Measurements from ENCODE around the gene PHACTR1. TPM values are rescaled to one million over a fixed set of nuclear protein-coding genes. Genes with fewer than 3 reads are reported as not detected.

The PHACTR1 gene
- total RNA-seq, 1 donor from 2014 or later = 85.9 TPM

DNA sequence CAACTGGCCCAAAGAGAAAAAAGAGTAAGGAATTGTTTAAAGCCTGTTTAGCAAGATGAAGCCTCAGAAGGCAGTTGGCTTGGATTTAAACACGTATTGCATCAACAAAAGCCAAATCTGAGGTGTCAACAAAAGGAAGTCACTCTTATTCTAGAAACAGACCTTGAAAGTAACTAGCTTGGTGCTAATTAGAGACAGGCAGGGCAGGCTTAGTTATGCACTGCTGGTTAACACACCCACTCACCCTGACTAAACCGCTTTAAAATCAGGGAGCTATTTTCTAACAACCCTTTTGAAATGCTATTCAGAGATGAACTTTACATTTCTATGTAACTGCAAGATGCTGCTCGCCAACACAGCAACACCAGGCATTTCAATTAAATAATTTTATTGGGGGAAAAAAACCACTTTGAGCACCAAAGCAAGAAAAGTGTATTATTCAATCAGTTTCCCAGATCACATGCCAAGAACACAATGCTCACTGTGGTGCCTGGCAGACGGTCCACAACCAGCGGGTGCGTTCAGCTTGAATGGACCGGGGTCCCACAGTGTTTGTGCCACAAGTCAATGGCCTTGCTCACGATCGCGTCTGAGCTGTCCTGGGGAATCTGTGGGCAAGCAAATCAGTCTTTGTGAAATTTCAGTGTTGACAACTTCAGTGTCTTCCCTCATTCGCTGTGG, 588.2 kb downstream of the PHACTR1 start:
- intact Hi-C loops (cut with micrococcal nuclease) = no loop called here
- Histone ChIP-seq H3K27ac (replicated peaks) (peak overlapping the region; percentile 71), H3K4me3 (no peak overlapping the region), H3K4me1 (peaks cover 57% of the 10 kb centered on the region), H3K9me3 (replicated peaks) (no peaks in the 10 kb centered on the region), H3K27me3 (ENCODE audit: low read depth) (no peaks in the 10 kb centered on the region), H3K36me3 (peaks cover 50% of the 10 kb centered on the region)
- DNase-seq = no peak
- TF ChIP-seq, protein P1, sequence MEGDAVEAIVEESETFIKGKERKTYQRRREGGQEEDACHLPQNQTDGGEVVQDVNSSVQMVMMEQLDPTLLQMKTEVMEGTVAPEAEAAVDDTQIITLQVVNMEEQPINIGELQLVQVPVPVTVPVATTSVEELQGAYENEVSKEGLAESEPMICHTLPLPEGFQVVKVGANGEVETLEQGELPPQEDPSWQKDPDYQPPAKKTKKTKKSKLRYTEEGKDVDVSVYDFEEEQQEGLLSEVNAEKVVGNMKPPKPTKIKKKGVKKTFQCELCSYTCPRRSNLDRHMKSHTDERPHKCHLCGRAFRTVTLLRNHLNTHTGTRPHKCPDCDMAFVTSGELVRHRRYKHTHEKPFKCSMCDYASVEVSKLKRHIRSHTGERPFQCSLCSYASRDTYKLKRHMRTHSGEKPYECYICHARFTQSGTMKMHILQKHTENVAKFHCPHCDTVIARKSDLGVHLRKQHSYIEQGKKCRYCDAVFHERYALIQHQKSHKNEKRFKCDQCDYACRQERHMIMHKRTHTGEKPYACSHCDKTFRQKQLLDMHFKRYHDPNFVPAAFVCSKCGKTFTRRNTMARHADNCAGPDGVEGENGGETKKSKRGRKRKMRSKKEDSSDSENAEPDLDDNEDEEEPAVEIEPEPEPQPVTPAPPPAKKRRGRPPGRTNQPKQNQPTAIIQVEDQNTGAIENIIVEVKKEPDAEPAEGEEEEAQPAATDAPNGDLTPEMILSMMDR (IDR thresholded peaks at IDR 0.05; ENCODE audit: borderline replicate concordance) = no peak

DNA sequence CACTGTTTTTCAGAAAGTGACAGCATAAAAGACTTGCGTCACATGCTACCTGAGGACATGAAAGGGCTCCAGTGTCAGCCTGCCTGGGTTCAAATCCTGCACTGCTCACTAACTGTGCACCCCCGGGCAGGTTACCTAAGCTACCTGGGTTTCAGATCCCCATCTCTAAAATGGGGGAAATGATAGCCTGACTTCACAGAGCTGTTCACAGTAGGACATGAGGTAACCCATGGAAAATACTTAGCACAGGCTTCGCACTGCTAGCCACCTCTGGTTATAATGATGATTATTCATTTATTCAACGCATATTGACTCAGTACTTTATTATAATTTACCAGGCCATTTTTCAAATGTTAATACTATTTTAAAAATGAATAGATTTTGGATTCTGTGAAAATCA, 588.7 kb downstream of the PHACTR1 start:
- Histone ChIP-seq H3K27me3 (ENCODE audit: low read depth) (no peaks in the 10 kb centered on the region), H3K27ac (replicated peaks) (no peak overlapping the region), H3K36me3 (peaks cover 55% of the 10 kb centered on the region), H3K4me1 (peaks cover 61% of the 10 kb centered on the region), H3K9me3 (replicated peaks) (no peaks in the 10 kb centered on the region), H3K4me3 (no peak overlapping the region)
- DNase-seq = no peak
- TF ChIP-seq, protein P1 (IDR thresholded peaks at IDR 0.05; ENCODE audit: borderline replicate concordance) = no peak
- intact Hi-C loops (cut with micrococcal nuclease) = no loop called here

DNA sequence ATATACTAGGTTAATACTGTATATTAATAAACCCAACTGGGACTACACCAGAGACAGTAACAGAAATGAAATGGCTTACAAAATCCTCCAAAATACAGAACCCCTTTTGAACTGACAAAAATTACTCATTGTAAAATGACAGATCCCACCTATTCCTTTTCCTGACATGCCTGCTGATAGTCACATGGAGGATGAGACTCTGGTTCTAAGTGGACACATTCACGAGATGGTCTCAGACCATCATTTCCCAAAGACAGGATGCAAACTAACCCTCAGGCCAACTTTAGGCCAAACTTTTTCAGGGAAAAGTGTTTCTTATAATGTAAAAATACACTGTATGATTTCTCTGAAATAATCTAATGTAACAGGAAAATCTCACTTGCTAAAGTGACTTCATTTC, 589.2 kb downstream of the PHACTR1 start:
- peaks cover 61% of the 10 kb centered on the region for H3K4me1 ChIP-seq
- peaks cover 60% of the 10 kb centered on the region for H3K36me3 ChIP-seq

DNA sequence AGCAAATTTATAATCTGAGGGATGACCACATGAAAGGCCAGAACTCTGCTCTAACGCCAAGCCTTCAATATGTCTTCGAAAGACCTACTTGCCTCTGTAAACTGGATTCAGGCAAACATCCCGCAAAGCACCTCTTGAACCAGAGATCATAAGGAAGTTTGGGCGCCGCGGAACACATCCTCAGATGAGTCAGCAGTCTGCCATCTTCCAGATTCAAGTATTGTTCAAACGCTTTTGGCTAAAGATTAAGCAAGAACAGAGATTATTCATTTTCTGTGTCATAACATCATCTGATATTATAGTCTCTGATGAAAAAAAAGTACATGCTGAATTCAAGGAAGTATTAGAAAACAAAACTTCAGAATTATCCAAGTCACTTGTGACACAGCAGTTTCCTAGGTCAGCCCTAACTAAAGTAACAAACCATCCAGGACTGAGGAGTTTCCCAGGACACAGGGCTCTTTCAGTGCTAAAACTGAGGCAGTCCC, 591.0 kb downstream of the PHACTR1 start:
- Histone ChIP-seq H3K9me3 (replicated peaks) (no peaks in the 10 kb centered on the region), H3K27me3 (ENCODE audit: low read depth) (no peaks in the 10 kb centered on the region), H3K36me3 (peaks cover 63% of the 10 kb centered on the region), H3K27ac (replicated peaks) (peak overlapping the region; percentile 30), H3K4me1 (peaks cover 52% of the 10 kb centered on the region), H3K4me3 (no peak overlapping the region)
- intact Hi-C loops (cut with micrococcal nuclease) = no loop called here
- TF ChIP-seq, protein P1 (IDR thresholded peaks at IDR 0.05; ENCODE audit: borderline replicate concordance) = no peak
- no peak for DNase-seq

More for the DNA sequence above, 589.2 kb downstream of the PHACTR1 start:
- no peak overlapping the region for H3K27ac ChIP-seq (replicated peaks)
- TF ChIP-seq, protein P1 (IDR thresholded peaks at IDR 0.05; ENCODE audit: borderline replicate concordance) = no peak
- no peak for DNase-seq
- intact Hi-C loops (cut with micrococcal nuclease) = no loop called here
- no peaks in the 10 kb centered on the region for H3K27me3 ChIP-seq (ENCODE audit: low read depth)
- H3K4me3 ChIP-seq = no peak overlapping the region
- no peaks in the 10 kb centered on the region for H3K9me3 ChIP-seq (replicated peaks)

DNA sequence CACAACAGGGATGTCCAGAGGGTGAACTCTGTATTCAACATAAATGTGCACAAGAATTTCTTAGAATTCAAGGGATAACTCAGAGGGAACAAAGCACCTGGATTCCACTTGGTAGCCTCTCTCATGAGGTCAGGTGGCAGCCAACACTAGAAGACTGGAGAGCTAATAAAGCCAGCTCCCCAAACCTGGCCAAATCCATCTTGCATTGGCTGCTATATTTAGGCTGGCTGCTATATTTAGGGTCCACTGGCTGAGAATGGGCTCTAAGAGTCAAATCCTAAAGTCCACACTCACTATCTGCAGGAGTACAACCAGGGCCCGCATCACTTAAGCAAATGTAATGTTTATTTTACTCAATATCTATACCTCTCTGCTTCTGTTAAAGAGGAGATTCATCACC, 591.8 kb downstream of the PHACTR1 start:
- intact Hi-C loops (cut with micrococcal nuclease) = no loop called here

More for the DNA sequence above, 591.8 kb downstream of the PHACTR1 start:
- TF ChIP-seq, protein P1 (IDR thresholded peaks at IDR 0.05; ENCODE audit: borderline replicate concordance) = no peak
- Histone ChIP-seq H3K27me3 (ENCODE audit: low read depth) (no peaks in the 10 kb centered on the region), H3K4me1 (peaks cover 45% of the 10 kb centered on the region), H3K27ac (replicated peaks) (peak overlapping the region; percentile 30), H3K4me3 (no peak overlapping the region), H3K9me3 (replicated peaks) (no peaks in the 10 kb centered on the region), H3K36me3 (peaks cover 63% of the 10 kb centered on the region)
- no peak for DNase-seq

Data from left ventricle myocardium inferior (tissue), 1 donor.